HG03342 (cell line): ENCODE measurements around the gene ARHGAP44.

Experiments
- ATAC-seq: cut with Tn5 transposase; IDR thresholded peaks from one replicate; pipeline ENCODE4 v1.9.1; 2021; ENCODE audit warnings: mild to moderate bottlenecking, moderate library complexity; ENCODE audit not compliant: unreplicated experiment

The ARHGAP44 gene

DNA sequence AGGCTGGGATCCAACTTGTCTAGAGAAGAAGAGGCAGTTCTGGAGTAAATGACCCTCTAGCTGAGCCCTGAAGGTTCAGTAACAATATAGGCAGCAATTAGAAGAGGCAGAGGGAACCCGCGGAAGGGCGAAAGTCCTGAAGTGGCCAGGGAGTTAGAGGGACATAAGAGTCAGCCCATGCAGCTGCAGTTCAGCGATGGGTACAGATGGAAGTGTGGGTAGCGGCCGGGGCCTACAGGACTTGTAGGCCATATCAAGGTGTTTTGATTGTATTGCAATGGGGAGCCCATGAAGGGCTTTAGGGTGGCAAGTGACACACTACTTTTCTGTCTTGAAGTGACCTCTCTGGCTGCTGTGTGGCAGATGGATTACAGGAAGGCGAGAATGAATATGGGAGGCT, 225.5 kb downstream of the ARHGAP44 start:
- ATAC-seq: no peak

DNA sequence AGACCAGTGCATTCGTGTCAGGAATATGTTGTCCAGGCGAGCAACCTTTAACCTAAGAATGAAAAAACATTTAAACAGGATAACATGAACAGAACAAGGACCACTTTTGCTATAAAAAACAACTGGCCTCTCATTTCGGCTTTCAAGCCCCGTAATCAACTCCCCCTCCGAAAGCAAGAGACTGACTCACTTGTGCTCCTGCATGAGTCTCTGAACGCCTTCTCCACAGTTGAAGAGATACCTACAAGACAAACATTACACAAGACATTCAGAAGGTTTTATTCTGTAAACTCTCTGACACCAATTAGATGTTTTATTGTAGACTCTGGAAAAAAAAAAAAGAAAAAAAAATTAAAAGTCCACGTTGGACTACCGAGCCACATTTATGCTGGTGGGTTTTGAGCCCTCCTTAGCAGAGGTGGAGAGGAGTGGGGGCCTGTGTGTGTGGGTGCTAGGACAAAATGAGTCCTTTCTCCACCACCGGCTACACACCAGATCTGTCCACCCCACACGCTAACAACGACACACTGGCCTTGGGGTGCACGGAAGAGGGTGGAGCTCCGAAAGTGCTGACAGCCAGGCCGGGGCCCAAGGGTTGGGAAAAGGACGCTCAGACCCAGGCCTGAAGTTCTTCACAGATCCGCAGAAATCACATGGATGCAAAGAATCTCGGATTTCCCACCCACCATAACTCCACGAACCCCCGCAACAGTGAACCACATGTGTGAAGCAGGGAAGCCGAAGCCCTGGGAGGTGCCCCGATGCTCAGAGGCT, 227.8 kb downstream of the ARHGAP44 start:
- peak; percentile 6 for ATAC-seq

DNA sequence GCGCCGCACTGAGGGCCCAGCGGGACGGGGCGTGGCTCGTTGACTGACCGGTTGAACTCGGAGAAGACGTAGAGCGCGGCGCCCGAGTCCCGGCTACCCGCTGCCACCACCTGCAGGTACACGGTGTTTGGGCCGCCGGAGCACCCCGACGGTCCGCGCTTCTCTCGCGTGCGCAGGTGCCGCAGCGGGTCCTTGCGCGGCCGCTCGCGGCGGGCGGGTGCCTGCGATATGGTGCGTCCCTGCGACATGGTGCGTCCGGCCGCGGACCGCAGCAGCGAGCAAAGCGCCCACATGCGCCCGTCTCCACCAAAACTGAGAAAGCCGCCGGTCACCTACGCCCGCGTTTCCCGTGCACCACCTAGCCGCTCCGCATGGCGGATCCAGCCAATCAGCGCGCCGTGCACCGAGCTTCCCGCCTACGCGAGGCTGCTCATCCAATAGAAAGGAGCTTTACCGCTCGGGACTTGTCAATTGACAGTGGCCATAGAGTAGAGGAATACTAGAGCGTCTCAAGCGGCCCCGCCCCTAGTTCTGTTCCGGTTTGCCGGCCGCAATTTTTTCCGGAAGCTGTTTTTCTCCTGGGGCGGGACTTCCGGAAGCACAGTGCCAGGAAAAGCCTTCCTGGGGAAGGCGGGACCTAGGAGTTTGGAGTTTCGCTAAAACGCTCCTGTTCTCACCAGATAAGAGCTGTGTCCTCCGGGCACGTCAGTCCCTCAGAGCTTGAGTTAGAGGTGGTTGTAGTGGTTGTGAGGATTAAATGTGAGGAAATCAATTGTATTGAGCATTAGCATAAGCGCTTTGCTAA, 228.6 kb downstream of the ARHGAP44 start, which contains the start of gene ELAC2:
Gene ELAC2 (minus strand): TSS at position 373 of the 805 bp plus-strand sequence. CDS start 80 bp downstream, at position 293.
- ATAC-seq: peak; percentile 96

DNA sequence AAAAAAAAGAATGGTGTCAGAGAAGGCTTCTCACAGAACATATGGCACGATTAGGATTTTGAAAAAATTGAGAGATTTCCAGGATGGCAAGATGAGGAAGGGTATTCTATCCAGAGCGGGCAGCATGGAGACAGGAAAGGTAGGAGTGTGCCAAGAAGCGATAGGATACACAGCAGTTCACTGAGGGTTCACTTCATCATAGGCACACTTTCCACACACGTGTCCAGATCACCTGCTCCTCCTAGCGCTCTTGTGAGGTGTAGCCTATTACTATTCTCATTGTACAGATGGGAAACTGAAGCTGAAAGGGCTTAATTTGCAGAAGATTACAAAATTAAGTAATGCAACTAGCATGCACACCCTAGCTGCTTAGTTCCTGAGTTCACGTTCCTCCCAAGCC, 234.7 kb downstream of the ARHGAP44 start:
- ATAC-seq: no peak

DNA sequence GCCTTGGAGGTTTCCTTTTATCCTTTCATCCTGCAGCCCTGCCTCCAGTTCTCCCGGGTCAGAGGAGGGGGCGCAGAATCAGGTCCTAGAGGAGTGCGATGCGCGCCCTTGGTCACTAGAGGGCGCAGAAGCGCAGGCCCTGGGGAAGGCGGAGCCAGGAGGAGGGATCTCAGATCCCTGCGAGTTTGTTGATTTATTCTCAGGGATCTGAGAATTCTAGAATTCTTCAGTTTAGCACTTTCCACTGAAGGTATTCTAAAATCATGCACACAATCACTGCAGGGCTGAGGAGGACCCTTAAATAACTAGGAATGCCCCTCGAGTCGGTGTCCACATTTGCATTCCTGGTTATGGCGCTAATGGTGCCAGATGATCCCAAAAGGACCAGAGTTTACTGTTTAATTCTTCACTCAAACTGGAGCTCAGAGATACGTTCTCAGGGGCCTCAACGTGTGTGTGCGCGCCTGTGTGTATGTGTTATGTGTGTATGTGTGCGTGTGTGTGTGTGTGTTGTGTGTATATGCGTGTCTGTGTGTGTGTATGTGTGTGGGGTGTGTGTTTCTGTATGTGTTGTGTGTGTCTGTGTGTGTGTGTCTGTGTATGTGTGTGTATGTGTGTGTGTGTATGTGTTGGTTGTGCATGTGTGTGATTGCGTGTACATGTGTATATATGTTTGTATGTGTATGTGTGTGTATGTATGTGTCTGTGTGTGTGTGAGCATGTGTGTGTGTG, 235.4 kb downstream of the ARHGAP44 start:
- peak; percentile 80 for ATAC-seq

DNA sequence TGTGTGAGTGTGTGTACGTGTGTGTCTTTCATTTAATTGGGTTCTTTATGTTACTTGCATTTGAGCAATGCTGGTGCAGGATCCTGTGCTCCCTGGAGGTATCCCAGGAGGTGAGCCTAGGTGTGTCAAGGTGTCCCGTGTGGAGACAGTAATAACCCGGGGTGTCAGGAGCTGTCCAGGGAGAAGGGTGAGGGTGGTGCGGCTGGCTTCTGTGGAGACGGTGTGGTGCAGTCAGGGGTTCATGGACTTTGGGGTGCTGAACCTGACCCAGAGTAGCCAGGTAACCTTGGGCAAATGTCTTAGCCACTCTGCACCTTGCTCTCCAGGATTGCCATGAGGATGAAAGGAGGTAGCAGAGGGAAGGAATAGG, 235.9 kb downstream of the ARHGAP44 start:
- ATAC-seq: no peak

DNA sequence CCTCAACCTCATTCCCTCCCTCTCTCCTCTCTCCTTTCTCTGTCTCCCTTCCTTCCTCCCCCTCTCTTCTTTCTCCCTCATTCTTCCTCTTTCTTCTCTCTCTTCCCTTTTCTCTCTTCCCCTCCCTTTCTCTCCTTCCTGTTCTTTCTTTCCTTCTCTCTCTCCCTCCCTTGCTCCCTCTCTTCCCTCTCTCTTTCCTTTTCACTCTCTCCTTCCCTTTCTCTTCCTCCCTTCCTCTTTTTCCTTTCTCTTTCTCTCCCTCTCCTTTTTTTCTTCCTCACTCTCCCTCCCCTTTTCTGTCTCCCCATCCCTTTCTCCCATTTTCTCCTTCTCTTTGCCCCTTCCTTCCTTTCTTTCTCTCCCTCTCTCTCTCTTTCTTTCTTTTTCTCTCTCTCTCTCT, 236.4 kb downstream of the ARHGAP44 start:
- no peak for ATAC-seq

DNA sequence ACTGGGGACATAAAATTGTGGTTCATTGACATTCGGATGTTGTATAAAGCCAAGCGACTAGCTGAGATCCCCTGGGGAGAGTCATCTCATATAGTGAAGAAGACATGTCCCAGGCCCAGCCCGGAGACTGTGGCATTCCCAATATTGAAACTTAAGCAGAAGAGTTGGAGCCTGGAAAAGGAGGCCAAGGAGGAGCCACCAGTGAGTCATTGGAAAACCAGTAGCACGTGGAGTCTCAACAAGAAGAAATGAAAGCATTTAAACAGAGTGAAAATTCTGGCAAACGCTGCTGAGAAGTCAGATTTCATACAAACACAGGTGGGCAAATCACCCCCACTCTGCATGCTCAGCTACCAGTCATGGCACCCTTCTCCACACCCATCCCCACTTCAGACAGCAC, 237.9 kb downstream of the ARHGAP44 start:
- no peak for ATAC-seq

DNA sequence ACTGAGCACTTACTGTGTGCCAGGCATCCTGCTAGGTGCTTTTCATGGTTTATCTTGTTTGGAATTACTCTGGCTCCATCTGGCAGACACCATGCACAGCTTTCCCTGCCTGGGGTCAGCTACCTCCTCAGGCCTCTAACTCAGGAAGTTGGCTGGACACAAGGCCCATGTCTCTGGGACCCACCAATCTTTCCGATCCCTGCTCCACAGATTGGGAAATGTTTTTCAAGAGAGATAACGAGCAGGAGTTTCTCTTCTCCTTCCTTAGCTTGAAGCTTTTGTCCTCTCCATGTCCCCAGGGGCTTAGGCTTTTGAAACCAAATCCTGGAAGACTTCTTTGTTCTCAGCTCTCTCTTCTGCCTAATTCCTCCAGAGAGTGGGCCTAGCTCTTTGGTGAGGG, 240.0 kb downstream of the ARHGAP44 start:
- no peak for ATAC-seq

DNA sequence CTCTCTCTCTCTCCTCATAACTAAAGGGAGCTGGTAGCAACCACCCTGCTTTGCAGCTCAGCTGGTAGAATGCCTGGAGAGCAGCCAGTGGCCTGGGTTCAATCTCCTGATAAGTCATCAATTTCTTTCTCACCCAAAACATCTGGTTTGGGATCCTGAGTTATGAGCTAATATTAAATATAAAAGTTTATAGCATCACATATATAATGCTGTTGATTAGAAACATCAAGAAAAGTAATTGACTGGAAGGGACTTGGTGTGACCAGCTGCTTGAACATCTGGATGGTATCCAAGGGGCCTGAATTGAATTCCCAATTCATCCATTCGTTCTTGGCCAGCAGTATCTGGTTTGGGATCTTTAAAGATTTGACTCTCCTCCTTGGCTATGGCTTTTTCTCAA, 240.8 kb downstream of the ARHGAP44 start:
- no peak for ATAC-seq

DNA sequence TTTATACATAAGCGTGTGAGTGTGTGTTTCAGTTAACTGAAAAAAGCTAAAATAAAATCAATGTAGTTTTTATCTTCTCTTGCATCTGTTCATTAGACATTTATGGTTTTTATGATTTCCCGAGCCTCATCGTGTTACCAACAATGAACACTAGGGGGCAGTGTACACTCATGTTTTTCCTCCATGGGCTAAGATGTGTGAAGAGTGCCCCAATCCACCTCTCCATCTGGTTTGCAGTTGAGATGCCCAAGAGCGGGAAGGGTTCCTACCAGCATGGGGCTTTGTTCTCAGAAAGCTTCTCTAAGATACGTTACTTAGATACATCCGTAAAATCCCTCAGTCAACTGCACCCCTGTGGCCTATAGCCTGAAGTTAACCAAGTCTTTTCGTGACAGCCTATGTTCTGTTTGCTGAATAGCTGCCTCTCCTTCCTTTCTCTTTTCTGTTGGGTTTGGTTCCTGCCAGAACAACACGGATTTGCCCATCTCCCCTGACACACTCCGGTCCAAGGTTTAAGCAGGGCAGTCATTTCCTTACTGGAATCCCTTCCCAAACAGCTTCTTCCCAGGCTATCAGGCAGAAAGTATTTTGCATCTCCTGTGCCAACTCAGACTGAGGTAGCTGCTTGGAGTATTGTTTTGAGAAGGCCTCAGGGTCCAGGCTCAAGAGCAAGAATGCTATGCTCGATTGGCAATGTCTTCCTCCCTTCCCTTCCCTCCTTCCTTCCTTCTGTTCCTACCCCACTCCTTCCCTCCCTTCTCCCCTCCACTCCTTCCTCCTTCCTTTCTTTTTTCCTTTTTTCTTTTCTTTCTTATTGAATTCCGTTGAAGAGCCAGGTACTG, 241.4 kb downstream of the ARHGAP44 start:
- no peak for ATAC-seq

DNA sequence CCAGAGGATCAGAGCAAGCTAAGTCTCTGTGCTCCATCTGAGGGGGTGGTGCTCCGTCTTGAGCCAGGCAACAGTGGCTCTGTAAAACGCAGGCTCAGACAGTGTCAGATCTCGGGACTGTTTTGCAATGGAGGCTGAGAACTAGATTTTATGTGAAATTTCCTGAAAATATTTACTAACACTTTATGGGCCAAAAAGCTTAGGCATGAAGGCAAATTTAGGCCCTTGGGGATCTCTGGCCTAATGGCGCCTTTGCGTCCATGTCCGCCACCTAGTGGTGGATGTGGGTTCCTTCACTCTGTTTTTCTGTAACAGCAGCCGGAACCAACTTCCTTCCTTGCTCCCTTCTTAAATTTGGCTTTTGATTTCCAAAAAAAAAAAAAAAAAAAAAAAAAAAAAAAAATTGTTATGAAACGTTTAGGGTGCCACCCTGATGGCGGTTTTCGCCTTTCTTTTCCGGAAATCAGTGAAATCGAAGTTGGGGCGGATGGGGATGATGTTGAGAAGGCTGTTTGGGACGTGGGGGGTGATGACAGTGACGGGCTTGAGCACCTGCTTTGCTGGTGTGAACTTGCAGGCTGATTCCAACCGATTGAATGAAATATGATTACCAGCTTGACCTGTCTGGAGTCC, 242.5 kb downstream of the ARHGAP44 start:
- peak; percentile 86 for ATAC-seq

DNA sequence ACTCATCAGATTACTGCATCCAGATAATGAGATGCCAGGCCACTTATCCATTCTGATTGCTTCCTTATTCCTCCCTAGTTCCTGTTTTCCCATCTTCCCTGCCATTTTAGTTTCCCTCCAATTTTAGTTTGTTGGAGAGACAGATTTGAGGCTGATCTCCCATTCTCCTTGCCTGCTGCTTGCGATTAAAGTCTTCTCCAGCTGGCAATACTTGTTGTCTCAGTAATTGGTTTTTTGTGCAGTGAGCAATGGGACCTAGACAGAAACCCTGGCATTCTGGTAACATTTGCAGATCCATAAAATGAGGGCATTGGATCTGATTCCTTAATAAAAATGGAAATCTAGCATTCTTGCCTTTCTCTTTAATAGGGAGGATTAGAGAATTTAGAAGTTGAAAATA, 246.1 kb downstream of the ARHGAP44 start:
- ATAC-seq: no peak

DNA sequence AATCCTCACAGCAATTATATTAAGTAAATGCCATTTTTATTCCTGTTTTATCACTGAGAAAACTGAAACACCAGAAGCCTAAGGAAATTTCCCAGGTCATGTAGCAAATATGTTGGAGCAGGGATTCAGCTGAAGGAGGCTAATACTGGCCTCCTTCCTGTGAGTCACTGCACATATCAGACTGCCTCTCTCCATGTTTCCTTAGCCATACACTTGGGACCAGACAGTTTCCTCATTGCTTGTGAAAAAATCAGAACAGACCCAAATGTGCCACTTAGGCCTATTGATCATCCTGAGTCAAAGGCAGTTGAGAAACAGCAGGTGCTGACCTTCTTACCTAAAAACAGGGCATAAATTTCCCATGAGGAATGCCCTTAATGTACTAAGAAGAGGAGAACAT, 247.5 kb downstream of the ARHGAP44 start:
- no peak for ATAC-seq

DNA sequence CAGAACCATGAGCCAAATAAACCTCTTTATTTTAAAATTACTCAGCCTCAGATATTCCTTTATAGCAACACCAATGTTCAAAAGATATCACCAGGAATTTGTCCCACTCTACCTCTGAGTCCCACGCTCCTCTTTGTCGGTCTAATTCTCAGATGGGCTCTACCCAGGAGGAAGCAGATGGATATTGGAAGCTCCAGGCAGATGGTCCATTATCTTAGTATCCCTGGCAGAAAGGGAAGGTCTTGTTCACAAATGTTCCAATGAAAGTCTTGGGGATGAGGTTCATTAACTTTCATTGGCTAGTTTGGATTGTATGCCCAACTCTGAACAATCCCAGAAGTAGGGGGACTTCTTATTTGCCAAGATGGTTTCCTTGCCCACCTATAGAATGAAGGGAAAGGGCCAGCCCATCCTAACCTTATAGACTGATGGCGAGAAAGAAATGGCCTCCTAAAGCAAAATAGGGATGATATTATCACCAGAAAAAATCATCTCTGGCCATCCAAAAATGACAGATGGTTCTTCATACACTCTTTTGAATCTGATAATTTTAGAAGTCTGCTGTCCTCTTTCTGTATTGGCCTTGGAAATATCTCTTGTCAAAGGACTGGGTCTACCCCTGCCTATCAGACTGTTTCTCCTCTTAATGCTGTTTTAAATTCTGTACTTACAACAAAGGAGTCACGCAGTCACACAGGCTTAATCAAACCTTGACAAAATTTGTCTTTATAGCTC, 249.8 kb downstream of the ARHGAP44 start:
- ATAC-seq: no peak
